ENCODE data around the gene TRIM67.
"Not testable (repeated sequence)": the region's sequence is repeated elsewhere in the genome, so short reads cannot be mapped to it uniquely, and the experiment has no call there.

The TRIM67 gene

DNA sequence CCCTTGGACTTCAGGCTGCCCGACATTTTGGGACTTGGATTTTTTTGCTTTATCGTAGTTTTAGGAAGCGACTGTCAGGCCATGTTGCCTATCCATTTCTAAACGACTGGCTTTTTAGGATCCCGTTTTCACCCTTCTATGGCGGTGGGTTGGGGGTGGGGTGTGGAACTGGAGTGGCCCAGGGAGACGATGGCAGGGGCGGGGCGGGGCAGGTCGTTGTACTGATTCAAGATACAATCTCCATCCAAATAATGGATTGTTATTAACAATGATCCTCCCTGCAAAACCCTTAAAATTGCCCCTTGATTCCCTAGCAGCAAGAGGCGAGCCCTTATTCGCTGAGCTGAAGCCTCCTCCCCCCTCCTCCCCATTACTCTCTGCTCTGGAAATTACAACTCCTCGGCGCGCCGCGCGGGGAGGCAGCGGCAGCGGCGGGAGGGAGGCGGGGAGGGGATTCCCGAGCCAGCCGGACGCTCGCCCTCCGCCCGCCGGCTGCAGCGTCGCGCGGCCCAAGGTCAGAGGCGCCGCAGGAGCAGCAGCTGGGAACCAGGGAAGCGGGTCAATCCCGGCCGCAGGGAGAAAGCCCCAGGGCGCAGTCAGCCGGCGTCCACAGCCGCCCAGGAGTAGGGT lies at the start of gene TRIM67:
TSS of gene TRIM67 (plus strand) at position 392 of the 630 bp plus-strand sequence. CDS start 912 bp downstream, outside the sequence.
- no peak for DNase-seq (ENCODE audit: low spot score)

DNA sequence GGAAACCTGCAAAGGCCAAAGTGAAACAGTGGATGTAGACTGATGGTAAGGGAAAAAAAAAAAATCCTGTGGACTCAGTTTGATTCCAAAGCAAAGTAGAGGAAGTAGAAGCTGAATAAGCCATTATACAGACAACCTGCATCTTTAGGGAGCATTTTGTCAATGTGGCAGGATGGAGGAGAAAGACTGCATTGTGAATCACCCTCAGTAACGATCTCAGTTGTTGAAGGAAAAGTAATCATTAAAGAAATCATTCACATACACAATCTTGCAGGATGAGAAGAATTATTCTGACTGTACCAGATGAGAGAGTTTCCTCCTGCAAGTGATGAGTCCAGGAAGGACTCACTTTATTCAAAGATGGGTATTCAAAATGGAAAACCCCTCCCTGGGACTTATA lies 45.1 kb upstream of the TRIM67 start:
- no peak for DNase-seq (ENCODE audit: low spot score)

- DNase-seq (ENCODE audit: low spot score), result no peak
Observed at GRCh38 chr1:231118704-231119453, 43.0 kb upstream of the TRIM67 start.

GRCh38 chr1:231121533-231121932 lies 40.3 kb upstream of the TRIM67 start:
- DNase-seq (ENCODE audit: low spot score), result no peak

DNA sequence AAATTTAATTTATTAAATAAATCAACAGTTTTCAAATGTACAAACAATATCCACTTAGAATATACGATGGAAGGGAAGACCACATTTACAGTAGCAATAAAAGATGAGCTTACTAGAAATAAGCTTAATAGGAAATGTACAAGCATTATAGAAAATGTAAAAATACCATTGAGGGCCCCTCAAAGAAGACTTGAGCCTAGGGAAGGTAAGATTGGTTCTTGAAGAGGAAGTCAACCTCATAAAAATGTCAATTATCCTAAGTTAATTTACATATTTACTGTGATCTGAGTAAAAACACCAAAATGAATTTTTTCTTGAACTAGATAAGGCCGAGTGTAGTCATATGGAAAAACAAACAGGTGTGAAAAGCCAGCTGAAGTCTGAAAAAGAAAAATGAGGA lies 39.7 kb upstream of the TRIM67 start:
- no peak for DNase-seq (ENCODE audit: low spot score)

- DNase-seq (ENCODE audit: low spot score), result no peak
Observed at GRCh38 chr1:231124746-231125145, 37.1 kb upstream of the TRIM67 start.

DNA sequence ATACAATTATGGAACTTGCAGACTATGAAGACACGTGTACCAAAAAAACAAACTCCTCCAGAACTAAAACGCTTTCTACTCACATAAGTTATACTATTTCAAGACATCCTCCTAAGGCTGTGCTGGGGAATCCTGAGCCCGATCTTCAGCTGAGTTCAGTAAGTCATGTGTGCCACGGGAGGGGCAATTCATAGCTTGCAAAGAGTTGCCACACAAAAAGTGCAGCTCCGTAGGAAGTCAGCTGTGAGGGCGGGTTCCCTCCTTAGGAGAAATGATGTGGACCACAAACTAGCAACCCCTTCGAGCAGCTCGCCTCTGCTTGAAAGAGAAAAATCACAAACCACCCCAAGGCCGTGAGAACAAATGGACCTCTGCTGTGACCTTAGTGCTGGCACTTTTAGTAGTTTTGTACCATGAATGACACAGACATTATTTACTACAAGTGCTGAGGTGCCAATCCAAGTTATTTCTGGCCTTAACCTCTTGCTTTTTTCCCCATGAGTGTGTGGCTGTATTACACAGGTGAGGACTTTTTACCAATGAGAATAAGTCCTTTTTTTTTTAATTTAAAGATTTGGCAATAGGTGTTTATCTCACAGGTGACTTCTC lies 35.8 kb upstream of the TRIM67 start:
- no peak for DNase-seq (ENCODE audit: low spot score)

DNA sequence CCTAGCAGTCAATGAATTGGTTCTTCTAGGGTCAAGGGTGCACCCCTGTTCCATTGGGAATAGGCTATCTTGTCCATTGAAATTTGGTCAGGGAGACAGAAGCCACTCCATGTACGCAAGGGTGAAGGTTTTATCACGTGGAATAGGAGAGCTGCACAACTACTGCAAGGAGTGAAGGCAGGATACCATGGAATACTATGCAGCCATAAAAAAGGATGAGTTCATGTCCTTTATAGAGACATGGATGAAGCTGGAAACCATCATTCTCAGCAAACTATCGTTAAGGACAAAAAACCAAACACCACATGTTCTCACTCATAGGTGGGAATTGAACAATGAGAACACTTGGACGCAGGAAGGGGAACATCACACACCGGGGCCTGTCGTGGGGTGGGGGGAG lies 34.8 kb upstream of the TRIM67 start:
- not testable (repeated sequence) for DNase-seq (ENCODE audit: low spot score)

DNA sequence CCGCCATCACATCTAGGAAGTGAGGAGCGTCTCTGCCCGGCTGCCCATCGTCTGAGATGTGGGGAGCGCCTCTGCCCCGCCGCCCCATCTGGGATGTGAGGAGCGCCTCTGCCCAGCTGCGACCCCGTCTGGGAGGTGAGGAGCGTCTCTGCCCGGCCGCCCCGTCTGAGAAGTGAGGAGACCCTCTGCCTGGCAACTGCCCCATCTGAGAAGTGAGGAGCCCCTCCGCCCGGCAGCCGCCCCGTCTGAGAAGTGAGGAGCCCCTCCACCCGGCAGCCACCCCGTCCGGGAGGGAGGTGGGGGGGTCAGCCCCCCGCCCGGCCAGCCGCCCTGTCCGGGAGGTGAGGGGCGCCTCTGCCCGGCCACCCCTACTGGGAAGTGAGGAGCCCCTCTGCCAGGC lies 33.4 kb upstream of the TRIM67 start:
- not testable (repeated sequence) for DNase-seq (ENCODE audit: low spot score)

DNA sequence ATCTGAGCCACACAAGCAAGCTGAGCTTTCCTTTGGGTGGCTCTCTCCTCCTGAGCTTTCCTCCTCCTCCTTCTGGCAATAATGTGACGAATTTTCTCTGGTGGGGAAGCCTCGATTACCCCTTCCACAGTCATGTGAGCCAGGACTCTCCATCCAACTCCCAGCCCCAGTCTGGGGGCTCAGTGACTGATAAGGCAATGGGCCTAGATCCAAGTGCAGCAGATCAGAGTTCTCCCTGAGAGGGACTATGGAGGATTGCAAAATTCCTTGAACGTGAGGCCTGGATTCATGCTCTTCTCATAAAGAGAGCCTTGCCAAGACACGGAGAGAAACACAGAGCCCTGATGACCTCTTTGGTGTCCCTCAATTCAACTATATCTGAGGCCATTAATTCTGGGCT lies 31.3 kb upstream of the TRIM67 start:
- no peak for DNase-seq (ENCODE audit: low spot score)

- not testable (repeated sequence) for DNase-seq (ENCODE audit: low spot score)
Observed at GRCh38 chr1:231132591-231132990, 29.3 kb upstream of the TRIM67 start.

- no peak for DNase-seq (ENCODE audit: low spot score)
Observed at GRCh38 chr1:231134624-231135023, 27.2 kb upstream of the TRIM67 start.

DNA sequence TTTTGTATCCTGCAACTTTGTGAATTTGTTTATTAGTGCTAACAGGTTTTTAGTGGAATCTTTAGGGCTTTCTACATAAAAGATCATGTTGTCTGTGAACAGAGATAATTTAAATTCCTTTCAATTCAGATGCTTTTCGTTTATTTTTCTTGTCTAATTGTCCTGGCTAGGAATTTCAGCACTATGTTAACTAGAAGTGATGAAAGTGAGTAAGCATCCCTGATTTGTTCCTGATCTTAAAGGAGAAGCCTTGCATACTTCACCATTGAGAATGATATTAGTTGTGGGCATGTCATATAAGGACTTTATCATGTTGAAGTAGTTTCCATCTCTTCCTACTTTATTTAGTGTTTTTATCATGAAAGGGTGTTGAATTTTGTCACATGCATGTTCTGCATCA lies 23.6 kb upstream of the TRIM67 start:
- no peak for DNase-seq (ENCODE audit: low spot score)

- DNase-seq (ENCODE audit: low spot score), result no peak
Observed at GRCh38 chr1:231139125-231139649, 22.7 kb upstream of the TRIM67 start.

DNA sequence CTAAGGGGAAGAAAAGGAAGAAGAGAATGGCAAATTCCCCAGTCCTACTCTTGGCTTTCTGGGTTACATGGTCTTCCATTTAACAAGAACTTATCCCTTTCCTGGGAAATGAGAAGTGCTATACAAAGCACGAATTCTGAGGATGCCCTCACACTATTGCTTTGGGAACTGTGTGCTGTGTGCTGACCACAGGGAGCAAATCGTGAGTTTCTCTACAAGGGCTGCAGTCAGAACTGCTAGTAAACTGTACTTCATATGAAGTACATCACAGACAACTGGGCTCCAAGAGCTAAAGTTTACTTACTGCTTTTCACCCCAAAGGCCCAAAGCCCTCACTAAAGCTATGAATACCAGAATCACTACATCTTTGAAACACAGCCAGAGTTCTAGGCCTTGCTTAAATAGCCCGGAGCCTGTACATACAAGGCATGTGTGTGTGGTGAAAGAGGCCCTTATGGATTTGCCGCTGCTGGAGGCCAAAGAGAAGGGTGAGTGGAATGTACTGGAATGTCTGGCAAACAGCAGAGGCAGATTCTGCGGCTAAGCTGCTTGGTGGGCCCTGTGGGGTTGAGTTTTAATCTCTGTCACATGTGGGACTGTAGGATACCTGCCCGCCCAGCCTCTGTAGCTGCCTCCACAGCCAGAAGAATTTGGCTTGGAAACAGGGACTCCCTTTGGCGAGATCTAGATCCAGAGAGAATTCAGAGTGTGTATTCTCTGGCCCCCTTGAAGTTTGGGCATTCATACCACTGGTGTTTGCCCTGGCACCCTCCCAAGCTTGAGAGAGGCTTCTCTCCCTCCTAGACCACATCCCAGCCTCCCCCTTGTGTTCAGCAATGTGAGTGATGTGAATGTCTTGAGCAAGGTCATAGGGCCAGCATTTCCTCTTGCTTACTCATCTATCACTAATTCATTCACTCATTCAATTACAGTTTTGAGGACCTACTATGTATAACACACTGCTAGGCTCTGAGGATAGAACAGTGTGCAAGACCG lies 21.9 kb upstream of the TRIM67 start:
- no peak for DNase-seq (ENCODE audit: low spot score)

DNA sequence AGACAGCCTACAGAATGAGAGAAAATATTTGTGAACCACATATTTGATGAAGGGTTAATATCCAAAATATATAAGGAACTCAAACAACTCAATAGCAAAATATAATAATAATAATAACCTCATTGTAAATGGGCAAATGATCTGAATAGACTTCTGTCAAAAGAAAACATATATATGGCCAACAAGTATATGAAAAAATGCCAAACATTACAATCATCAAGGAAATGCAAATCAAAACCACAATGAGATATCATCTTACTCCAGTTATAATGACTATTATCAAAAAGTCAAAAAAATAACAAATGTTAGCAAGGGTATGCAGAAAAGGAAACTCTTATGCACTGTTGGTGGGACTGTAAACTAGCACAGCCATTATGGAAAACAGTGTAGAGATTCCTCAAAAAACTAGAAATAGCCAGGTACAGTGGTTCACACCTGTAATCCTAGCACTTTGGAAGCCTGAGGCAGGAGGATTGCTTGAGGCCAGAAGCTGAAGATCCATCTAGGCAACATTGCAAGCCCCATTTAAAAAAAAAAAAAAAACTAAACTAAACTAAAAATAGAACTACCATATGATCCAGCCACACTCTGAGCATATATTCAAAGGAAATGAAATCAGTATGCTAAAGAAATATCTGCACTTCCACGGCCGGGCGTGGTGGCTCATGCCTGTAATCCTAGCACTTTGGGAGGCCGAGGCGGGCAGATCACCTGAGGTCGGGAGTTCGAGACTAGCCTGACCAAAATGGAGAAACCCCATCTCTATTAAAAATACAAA lies 17.3 kb upstream of the TRIM67 start:
- DNase-seq (ENCODE audit: low spot score), result no peak

- DNase-seq (ENCODE audit: low spot score), result no peak
Observed at GRCh38 chr1:231147896-231148295, 14.0 kb upstream of the TRIM67 start.

- no peak for DNase-seq (ENCODE audit: low spot score)
Observed at GRCh38 chr1:231151811-231152210, 10.0 kb upstream of the TRIM67 start.

GRCh38 chr1:231153726-231154125 lies 8.1 kb upstream of the TRIM67 start:
- DNase-seq (ENCODE audit: low spot score), result no peak

DNA sequence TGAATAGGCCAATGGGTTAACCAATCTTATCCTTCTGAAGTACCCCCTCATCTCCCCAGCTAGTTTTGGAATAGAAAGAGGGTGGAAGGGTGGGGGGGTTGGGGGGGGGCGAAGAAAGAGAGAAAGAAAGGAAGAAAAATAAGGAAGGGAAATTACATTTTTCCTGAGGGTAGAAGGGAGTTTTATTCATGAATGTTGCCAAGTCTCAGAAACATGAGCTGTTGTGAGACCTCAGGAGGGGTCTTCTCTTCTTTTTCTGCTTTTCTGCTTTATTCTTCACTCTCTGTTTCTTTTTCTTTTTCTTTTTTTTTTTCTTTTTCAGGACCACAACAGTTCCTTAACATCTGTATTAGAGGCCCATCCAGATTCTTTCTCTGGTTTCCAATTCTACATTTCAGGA lies 6.0 kb upstream of the TRIM67 start:
- no peak for DNase-seq (ENCODE audit: low spot score)

- no peak for DNase-seq (ENCODE audit: low spot score)
Observed at GRCh38 chr1:231157311-231157710, 4.5 kb upstream of the TRIM67 start.
